ENCODE results near the gene ZCCHC14.

GRCh38 chr16:87391950-87392820 is 100.6 kb downstream of the ZCCHC14 start, which contains the start of gene MAP1LC3B:
- TF ChIP-seq EZH2phosphoT487 (IDR thresholded peaks at IDR 0.05; ENCODE audit: low read depth, severe bottlenecking, unreplicated experiment), result no peak
- no peak for TF ChIP-seq CTCF (IDR thresholded peaks at IDR 0.05; ENCODE audit: poor library complexity)
- TF ChIP-seq EZH2 (IDR thresholded peaks at IDR 0.05; ENCODE audit: borderline replicate concordance), result no peak

Data from hepatocyte (in vitro differentiated cells).